Uterus (tissue), 2 donors: ENCODE data around the gene MAD2L2.

Experiments used
- POLR2A ChIP-seq, 2 donors: fragments of 450-650 bp; IDR thresholded peaks; one replicate each; pipeline ENCODE4 v1.6.1; 2016; ENCODE audit warnings: antibody characterized with exemption in 2 of 2, mild to moderate bottlenecking in 1 of 2, moderate library complexity in 1 of 2
- TF ChIP-seq, protein P1 (sequence below), 4 experiments: fragments of 200-600 bp in 2 of 4; fragments of 450-650 bp in 2 of 4; sonication (generic) in 2 of 4; IDR thresholded peaks; one replicate each; pipeline ENCODE4 v1.5.1; 2016 to 2019; ENCODE audit warnings: antibody characterized with exemption in 4 of 4, mild to moderate bottlenecking in 2 of 4, moderate library complexity in 1 of 4

DNA sequence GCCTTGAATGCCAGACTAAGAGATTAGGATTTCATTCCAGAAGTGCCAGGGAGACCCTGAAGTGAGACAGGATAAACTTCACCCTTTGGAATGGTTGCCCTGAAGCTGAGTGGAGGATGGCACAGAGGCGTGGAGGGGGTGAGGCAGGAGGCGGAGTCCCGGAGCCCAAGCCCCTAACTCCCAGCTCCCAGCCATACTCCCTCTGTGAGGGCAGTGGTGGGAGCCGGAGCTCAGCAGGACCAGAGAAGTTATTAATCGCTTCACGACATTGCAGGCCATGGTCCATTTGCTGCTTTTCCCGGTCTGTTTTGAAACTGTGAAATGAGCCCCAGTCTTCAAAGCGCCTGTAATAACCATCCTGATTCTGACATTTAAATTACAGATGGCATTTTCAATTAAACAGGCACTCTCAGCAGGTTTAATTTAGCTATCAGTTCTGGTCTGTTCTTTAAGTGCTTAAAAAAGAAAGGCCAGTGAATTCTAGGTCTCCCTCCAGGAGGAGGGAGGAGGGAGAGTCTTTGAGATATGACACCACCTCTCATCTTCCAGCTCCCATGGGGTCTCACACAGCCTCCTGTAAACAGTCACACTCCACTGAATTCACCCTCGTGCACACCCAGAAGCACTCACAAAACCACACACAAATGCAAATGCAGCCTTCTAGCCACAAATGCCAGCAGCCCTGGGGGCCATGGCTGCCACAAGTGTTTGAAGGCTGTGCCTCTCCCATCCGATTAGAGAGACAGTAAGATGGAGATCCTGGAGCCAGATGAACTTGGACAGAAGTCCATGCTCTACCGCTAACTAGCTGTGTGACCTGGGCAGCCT lies 46.4 kb downstream of the MAD2L2 start:
- TF ChIP-seq, protein P1, sequence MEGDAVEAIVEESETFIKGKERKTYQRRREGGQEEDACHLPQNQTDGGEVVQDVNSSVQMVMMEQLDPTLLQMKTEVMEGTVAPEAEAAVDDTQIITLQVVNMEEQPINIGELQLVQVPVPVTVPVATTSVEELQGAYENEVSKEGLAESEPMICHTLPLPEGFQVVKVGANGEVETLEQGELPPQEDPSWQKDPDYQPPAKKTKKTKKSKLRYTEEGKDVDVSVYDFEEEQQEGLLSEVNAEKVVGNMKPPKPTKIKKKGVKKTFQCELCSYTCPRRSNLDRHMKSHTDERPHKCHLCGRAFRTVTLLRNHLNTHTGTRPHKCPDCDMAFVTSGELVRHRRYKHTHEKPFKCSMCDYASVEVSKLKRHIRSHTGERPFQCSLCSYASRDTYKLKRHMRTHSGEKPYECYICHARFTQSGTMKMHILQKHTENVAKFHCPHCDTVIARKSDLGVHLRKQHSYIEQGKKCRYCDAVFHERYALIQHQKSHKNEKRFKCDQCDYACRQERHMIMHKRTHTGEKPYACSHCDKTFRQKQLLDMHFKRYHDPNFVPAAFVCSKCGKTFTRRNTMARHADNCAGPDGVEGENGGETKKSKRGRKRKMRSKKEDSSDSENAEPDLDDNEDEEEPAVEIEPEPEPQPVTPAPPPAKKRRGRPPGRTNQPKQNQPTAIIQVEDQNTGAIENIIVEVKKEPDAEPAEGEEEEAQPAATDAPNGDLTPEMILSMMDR (IDR thresholded peaks at IDR 0.05): no peak
- TF ChIP-seq POLR2A (IDR thresholded peaks at IDR 0.05): no peak
